ENCODE results near the gene KRTAP5-1. TPM values are rescaled to one million over a fixed set of nuclear protein-coding genes. Genes with fewer than 3 reads are reported as not detected.

The KRTAP5-1 gene
- total RNA-seq, 2 donors from 2014 or later, result not detected

GRCh38 chr11:1563697-1564534, 21.2 kb downstream of the KRTAP5-1 start:
- TF ChIP-seq CTCF (IDR thresholded peaks at IDR 0.05), result no peak
- Histone ChIP-seq H3K27me3 (no peaks in the 10 kb centered on the region), H3K36me3 (peaks cover 43% of the 10 kb centered on the region), H3K4me3 (no peak overlapping the region), H3K9me3 (no peaks in the 10 kb centered on the region), H3K4me1 (peaks cover 0 to 56% of the 10 kb centered on the region in 2 donors), H3K27ac (peak overlapping the region; percentile 60 to 69)
- no peak for DNase-seq (ENCODE audit: low spot score)

- Histone ChIP-seq H3K27me3 (no peaks in the 10 kb centered on the region), H3K36me3 (peaks cover 43% of the 10 kb centered on the region), H3K27ac (no peak overlapping the region), H3K4me3 (no peak overlapping the region), H3K4me1 (peaks cover 0 to 57% of the 10 kb centered on the region in 2 donors), H3K9me3 (no peaks in the 10 kb centered on the region)
- no peak for DNase-seq (ENCODE audit: low spot score)
- no peak for TF ChIP-seq CTCF (IDR thresholded peaks at IDR 0.05)
Measured at GRCh38 chr11:1563149-1563638, 21.9 kb downstream of the KRTAP5-1 start.

- H3K36me3 ChIP-seq, result peaks cover 47% of the 10 kb centered on the region
- H3K27ac ChIP-seq, result no peak overlapping the region
- H3K27me3 ChIP-seq, result no peaks in the 10 kb centered on the region
- no peak for TF ChIP-seq CTCF (IDR thresholded peaks at IDR 0.05)
- no peak overlapping the region for H3K4me3 ChIP-seq
- H3K9me3 ChIP-seq, result no peaks in the 10 kb centered on the region
- DNase-seq (ENCODE audit: low spot score), result no peak
- peaks cover 0 to 57% of the 10 kb centered on the region in 2 donors for H3K4me1 ChIP-seq
Measured at GRCh38 chr11:1562469-1563148, 22.5 kb downstream of the KRTAP5-1 start.

- no peak for DNase-seq (ENCODE audit: low spot score)
- no peak for TF ChIP-seq CTCF (IDR thresholded peaks at IDR 0.05)
- Histone ChIP-seq H3K9me3 (no peaks in the 10 kb centered on the region), H3K4me3 (no peak overlapping the region), H3K4me1 (peaks cover 0 to 54% of the 10 kb centered on the region in 2 donors), H3K27me3 (no peaks in the 10 kb centered on the region), H3K36me3 (peaks cover 53% of the 10 kb centered on the region), H3K27ac (peak overlapping the region in 1 of 2 donors; percentile 92)
Measured at GRCh38 chr11:1561955-1562354, 23.1 kb downstream of the KRTAP5-1 start.

GRCh38 chr11:1561266-1561665, 23.8 kb downstream of the KRTAP5-1 start:
- H3K9me3 ChIP-seq, result no peaks in the 10 kb centered on the region
- DNase-seq (ENCODE audit: low spot score), result no peak
- no peak overlapping the region for H3K4me3 ChIP-seq
- H3K27me3 ChIP-seq, result no peaks in the 10 kb centered on the region
- H3K4me1 ChIP-seq, result peaks cover 0 to 53% of the 10 kb centered on the region in 2 donors
- peak overlapping the region in 1 of 2 donors; percentile 92 for H3K27ac ChIP-seq
- TF ChIP-seq CTCF (IDR thresholded peaks at IDR 0.05), result no peak
- H3K36me3 ChIP-seq, result peaks cover 54% of the 10 kb centered on the region
